Activated naive CD4-positive, alpha-beta T cell treated with anti-CD3 and anti-CD28 coated beads, Interleukin-2, amount 10 ng/mL, durations not matched to agents 7 days and 5 days (primary cell): ENCODE results near the gene IQCK.

ENCODE experiments used
- CTCF ChIA-PET: fragments of 350-600 bp; sonication (Branson Sonifier 250); formaldehyde crosslinking; loops from one replicate; lab custom pipeline; 2021; ENCODE audit warnings: antibody characterized with exemption; lab: Charles Lee
- DNase-seq: peaks from one replicate; pipeline ENCODE4 v3.0.0-alpha.2; 2020
- H3K27ac Mint-ChIP-seq: one replicate; pipeline ENCODE4 v1.8.0; 2021; ENCODE audit warnings: mild to moderate bottlenecking, moderate library complexity, mixed read lengths
- H3K27me3 Mint-ChIP-seq: one replicate; pipeline ENCODE4 v1.8.0; 2021; ENCODE audit warnings: mild to moderate bottlenecking, mixed read lengths
- H3K36me3 Mint-ChIP-seq: one replicate; pipeline ENCODE4 v1.8.0; 2021; ENCODE audit warnings: mixed read lengths
- H3K4me1 Mint-ChIP-seq: one replicate; pipeline ENCODE4 v1.8.0; 2021; ENCODE audit warnings: mixed read lengths
- H3K4me3 Mint-ChIP-seq: one replicate; pipeline ENCODE4 v1.8.0; 2021; ENCODE audit warnings: mild to moderate bottlenecking, moderate library complexity, mixed read lengths
- H3K9me3 Mint-ChIP-seq: one replicate; pipeline ENCODE4 v1.8.0; 2021; ENCODE audit warnings: mixed read lengths

IQCK gene

GRCh38 chr16:19844945-19845641 is 127.0 kb downstream of the IQCK start:
- Mint-ChIP-seq H3K9me3 (no peaks in the 10 kb centered on the region), H3K27ac (no peak overlapping the region), H3K4me3 (no peak overlapping the region), H3K27me3 (no peaks in the 10 kb centered on the region), H3K36me3 (no peaks in the 10 kb centered on the region), H3K4me1 (no peaks in the 10 kb centered on the region)
- DNase-seq: no peak
- CTCF ChIA-PET: interaction anchor here (1.4 kb wide), 1 partner anchor 244 kb away, joined by 3 read pairs; no protein-coding TSS in a partner anchor

DNA sequence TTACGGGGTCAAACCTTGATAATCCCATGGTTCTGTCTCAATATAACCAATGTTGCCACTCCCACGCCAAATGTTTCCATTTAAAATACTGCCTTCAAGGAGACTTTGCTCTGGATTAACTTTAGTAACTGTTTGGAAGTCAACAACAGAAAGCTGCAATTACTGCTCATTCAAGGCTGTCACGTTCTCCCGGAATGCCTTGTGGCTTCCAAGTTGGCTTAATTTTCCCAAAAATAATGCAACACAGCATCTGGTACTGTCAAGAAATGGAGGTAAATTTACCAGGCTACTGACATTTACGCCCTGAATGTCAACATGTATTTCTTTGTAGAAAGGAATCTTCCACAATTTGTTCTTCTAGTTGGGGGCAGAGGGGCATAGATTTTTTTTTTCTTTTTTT is 128.4 kb downstream of the IQCK start:
- H3K4me3 Mint-ChIP-seq: no peak overlapping the region
- H3K36me3 Mint-ChIP-seq: no peaks in the 10 kb centered on the region
- CTCF ChIA-PET: no interaction called here
- no peaks in the 10 kb centered on the region for H3K9me3 Mint-ChIP-seq
- no peaks in the 10 kb centered on the region for H3K4me1 Mint-ChIP-seq
- no peaks in the 10 kb centered on the region for H3K27me3 Mint-ChIP-seq
- H3K27ac Mint-ChIP-seq: no peak overlapping the region
- no peak for DNase-seq

DNA sequence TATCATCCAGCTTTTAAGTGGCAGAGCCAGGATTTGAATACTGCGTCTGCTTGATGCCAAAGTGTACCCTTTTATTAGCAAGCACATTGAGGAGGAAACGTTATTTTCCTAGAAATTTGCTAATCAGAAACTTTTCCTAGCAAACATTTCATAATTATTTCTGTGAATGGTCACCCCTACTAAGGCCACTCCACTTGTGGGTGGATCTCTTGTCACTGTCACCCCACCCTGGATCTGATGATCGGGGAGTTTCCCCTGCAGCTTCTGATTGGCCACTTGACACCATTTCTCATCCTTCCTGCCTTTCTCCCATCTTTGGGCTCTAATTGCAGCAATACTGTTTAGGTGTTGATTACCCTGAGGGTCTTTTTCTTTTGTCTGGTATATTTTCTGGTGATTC is 130.7 kb downstream of the IQCK start:
- Mint-ChIP-seq H3K27ac (no peak overlapping the region), H3K4me3 (no peak overlapping the region), H3K27me3 (no peaks in the 10 kb centered on the region), H3K9me3 (no peaks in the 10 kb centered on the region), H3K36me3 (no peaks in the 10 kb centered on the region), H3K4me1 (no peaks in the 10 kb centered on the region)
- no peak for DNase-seq
- CTCF ChIA-PET: no interaction called here

DNA sequence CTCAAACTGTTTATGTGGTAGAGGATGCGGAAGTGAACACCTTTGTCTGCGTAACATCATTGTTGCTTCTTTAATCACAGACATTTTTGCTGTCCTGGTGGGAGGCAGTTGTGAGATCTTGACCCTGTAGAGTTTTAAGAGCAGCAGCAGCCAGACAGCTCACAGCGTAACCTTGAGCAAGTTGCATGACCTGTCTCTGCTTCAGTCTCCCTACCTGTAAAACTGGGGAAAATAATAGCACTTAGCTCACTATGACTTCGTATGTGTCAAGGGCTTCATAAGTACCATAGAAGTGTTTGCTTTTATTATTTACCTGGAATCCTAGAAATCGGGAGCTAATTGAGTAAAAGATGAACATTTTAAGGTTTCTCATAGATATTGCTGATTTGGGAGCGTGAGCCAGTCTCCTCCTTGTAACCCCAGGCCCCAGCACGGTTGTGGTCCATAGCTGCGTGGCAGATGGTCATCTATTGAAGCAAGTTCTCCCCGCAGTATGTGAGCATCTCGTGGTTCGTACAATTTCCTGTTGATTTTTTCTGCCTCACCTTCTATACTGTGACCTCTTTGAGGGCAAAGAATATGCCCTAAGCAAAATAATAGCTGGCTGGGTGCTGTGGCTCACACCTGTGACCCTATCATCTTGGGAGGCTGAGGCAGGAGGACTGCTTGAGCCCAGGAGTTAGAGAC is 132.2 kb downstream of the IQCK start:
- DNase-seq: no peak
- CTCF ChIA-PET: interaction anchor here (0.8 kb wide), 1 partner anchor 9 kb away, joined by 3 read pairs; no protein-coding TSS in a partner anchor
- H3K27me3 Mint-ChIP-seq: no peaks in the 10 kb centered on the region
- H3K4me1 Mint-ChIP-seq: no peaks in the 10 kb centered on the region
- H3K27ac Mint-ChIP-seq: no peak overlapping the region
- no peaks in the 10 kb centered on the region for H3K36me3 Mint-ChIP-seq
- no peak overlapping the region for H3K4me3 Mint-ChIP-seq
- H3K9me3 Mint-ChIP-seq: no peaks in the 10 kb centered on the region

DNA sequence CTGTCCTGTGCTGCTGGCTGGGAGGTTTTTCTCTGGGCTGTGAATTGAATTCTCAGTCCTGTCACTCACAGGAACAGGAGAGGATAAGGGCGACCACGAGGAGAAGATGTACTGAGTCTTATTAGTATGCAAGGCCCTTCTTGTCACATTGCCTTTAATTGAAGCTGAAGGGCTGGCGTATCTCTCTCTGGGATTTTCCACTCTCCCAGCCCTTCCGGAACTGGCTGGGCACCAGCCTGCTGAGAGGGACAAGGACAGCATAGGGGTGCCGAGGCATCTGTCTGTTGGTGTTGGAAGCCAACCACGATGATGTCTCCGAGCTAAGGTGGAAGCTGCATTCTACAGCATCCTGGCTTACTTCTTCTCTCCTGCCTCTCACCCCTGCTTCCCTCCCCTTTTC is 133.4 kb downstream of the IQCK start:
- H3K27me3 Mint-ChIP-seq: no peaks in the 10 kb centered on the region

GRCh38 chr16:19853132-19853741 is 135.2 kb downstream of the IQCK start:
- no peaks in the 10 kb centered on the region for H3K9me3 Mint-ChIP-seq
- no peak overlapping the region for H3K27ac Mint-ChIP-seq
- H3K4me1 Mint-ChIP-seq: no peaks in the 10 kb centered on the region
- CTCF ChIA-PET: no interaction called here
- H3K4me3 Mint-ChIP-seq: no peak overlapping the region
- DNase-seq: no peak
- H3K36me3 Mint-ChIP-seq: no peaks in the 10 kb centered on the region
- H3K27me3 Mint-ChIP-seq: no peaks in the 10 kb centered on the region

More for the DNA sequence above, 133.4 kb downstream of the IQCK start:
- CTCF ChIA-PET: no interaction called here
- Mint-ChIP-seq H3K9me3 (no peaks in the 10 kb centered on the region), H3K27ac (no peak overlapping the region), H3K36me3 (no peaks in the 10 kb centered on the region), H3K4me1 (no peaks in the 10 kb centered on the region), H3K4me3 (no peak overlapping the region)
- DNase-seq: no peak

GRCh38 chr16:19853742-19854542 is 135.9 kb downstream of the IQCK start:
- no peak overlapping the region for H3K4me3 Mint-ChIP-seq
- H3K36me3 Mint-ChIP-seq: no peaks in the 10 kb centered on the region
- H3K4me1 Mint-ChIP-seq: no peaks in the 10 kb centered on the region
- CTCF ChIA-PET: no interaction called here
- no peak overlapping the region for H3K27ac Mint-ChIP-seq
- DNase-seq: no peak
- no peaks in the 10 kb centered on the region for H3K27me3 Mint-ChIP-seq
- no peaks in the 10 kb centered on the region for H3K9me3 Mint-ChIP-seq

DNA sequence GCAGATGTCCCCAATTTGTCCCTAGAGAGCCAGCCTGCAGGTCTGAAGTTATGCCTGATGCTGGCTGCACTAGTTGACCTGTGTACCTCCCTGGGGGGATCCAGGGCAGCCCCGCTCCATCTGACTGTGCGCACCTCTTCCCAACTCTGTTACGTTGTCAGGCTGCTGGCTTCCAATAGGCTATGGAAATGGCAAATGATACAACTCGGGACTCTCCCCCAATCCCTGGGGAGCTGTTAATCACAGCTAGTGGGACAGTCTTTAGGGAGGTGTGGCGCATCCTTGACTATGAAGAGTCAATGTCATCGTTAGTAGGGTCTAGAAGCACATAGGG is 136.4 kb downstream of the IQCK start:
- H3K27ac Mint-ChIP-seq: no peak overlapping the region
- CTCF ChIA-PET: no interaction called here
- no peaks in the 10 kb centered on the region for H3K36me3 Mint-ChIP-seq

DNA sequence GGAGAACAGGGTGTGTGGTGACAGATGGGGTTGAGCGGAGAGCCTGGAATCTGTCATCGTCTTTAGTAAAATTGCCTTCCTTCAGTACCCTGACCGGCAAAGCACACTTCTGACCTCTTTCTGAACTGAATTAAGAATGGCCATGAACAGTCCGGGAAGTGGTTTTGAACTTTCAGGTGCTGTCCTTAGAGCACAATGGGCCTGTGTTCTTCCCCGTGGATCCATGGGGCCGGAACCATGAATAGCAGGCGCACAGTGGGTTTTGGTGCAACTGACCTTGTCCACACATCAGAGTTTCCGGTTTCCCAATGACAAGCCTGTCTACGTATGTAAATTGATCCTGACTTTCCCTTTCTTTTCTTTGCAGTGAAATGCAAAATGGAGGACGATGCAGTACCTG is 138.0 kb downstream of the IQCK start:
- H3K9me3 Mint-ChIP-seq: no peaks in the 10 kb centered on the region
- DNase-seq: no peak
- no peaks in the 10 kb centered on the region for H3K27me3 Mint-ChIP-seq
- H3K4me1 Mint-ChIP-seq: no peaks in the 10 kb centered on the region
- CTCF ChIA-PET: no interaction called here
- H3K36me3 Mint-ChIP-seq: no peaks in the 10 kb centered on the region
- H3K27ac Mint-ChIP-seq: no peak overlapping the region
- no peak overlapping the region for H3K4me3 Mint-ChIP-seq

More for the DNA sequence above, 136.4 kb downstream of the IQCK start:
- no peak overlapping the region for H3K4me3 Mint-ChIP-seq
- H3K9me3 Mint-ChIP-seq: no peaks in the 10 kb centered on the region
- no peak for DNase-seq
- no peaks in the 10 kb centered on the region for H3K27me3 Mint-ChIP-seq
- H3K4me1 Mint-ChIP-seq: no peaks in the 10 kb centered on the region

- no peaks in the 10 kb centered on the region for H3K4me1 Mint-ChIP-seq
- no peaks in the 10 kb centered on the region for H3K27me3 Mint-ChIP-seq
- H3K36me3 Mint-ChIP-seq: no peaks in the 10 kb centered on the region
- no peak overlapping the region for H3K27ac Mint-ChIP-seq
- H3K4me3 Mint-ChIP-seq: no peak overlapping the region
- DNase-seq: no peak
- no peaks in the 10 kb centered on the region for H3K9me3 Mint-ChIP-seq
- CTCF ChIA-PET: interaction anchor here (0.7 kb wide), 1 partner anchor 274 kb away, joined by 3 read pairs; no protein-coding TSS in a partner anchor
Observed at GRCh38 chr16:19857593-19858339, 139.7 kb downstream of the IQCK start.

DNA sequence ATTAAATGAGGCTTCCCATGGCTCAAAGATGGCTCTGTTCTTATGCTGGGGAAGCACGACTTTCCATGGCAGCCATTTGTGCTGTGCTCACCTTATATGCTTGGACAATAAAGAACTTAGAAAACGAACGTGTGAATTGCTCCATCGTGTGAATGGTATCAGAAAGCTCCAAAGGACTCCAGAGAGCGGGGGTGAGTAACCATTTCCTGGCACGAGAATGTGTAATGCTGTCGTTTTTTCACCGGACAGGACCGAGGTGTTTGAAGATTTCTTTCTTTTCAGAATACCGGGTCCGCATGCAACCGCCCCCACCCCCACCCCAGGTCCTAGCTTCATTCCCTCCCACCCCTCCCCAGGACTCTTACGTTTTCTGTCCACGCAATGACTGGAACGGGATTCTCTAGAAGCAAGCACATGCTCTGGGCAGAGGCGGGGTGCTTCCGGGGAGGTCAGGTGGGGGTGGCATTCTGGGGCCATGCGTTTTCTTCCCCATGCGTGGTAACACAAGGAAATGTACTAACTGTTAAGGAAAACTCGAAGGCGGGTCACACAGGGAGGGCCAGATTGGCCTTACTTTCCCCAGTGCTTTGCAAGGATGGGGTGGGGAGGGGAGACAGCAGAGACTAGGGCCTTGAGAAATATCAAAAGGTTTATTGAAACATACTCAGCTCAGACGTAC is 140.4 kb downstream of the IQCK start:
- Mint-ChIP-seq H3K27me3 (no peaks in the 10 kb centered on the region), H3K27ac (no peak overlapping the region), H3K9me3 (no peaks in the 10 kb centered on the region), H3K4me3 (no peak overlapping the region), H3K4me1 (no peaks in the 10 kb centered on the region), H3K36me3 (no peaks in the 10 kb centered on the region)
- CTCF ChIA-PET: interaction anchor here (0.6 kb wide), 1 partner anchor 555 kb away, joined by 3 read pairs; no protein-coding TSS in a partner anchor
- DNase-seq: no peak

- CTCF ChIA-PET: no interaction called here
- no peaks in the 10 kb centered on the region for H3K9me3 Mint-ChIP-seq
- no peak overlapping the region for H3K4me3 Mint-ChIP-seq
- H3K36me3 Mint-ChIP-seq: no peaks in the 10 kb centered on the region
- H3K27me3 Mint-ChIP-seq: no peaks in the 10 kb centered on the region
- no peaks in the 10 kb centered on the region for H3K4me1 Mint-ChIP-seq
- H3K27ac Mint-ChIP-seq: no peak overlapping the region
- DNase-seq: no peak
Observed at GRCh38 chr16:19859166-19859565, 141.1 kb downstream of the IQCK start.

DNA sequence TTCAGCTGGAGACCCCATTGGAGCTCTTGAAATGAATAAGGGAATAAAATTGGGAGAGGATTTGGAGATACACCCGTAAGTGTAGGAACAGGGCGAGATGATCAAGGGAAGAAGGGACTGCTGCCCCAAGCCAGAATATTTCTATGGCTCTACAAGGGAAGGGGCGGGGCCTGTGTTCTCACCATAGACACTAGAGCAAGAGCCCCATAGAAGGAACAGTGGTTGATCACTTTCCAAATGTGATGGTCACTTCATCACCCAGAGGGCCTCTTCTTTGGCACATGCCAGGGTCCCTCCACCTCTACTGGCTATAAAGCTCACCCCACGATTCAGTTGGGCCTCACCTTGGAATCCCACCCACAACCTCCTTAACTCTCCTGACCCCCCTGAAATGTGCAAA is 141.5 kb downstream of the IQCK start:
- Mint-ChIP-seq H3K36me3 (no peaks in the 10 kb centered on the region), H3K27ac (no peak overlapping the region), H3K27me3 (no peaks in the 10 kb centered on the region), H3K4me1 (no peaks in the 10 kb centered on the region), H3K4me3 (no peak overlapping the region), H3K9me3 (no peaks in the 10 kb centered on the region)
- no peak for DNase-seq
- CTCF ChIA-PET: no interaction called here
